NCI-H2081 (cell line): ENCODE results near the gene MRRF.

Source experiments
- DNase-seq, 2 experiments: peaks; one replicate each; lab custom pipeline; 2025; lab: John Stamatoyannopoulos, UW

Gene MRRF

DNA sequence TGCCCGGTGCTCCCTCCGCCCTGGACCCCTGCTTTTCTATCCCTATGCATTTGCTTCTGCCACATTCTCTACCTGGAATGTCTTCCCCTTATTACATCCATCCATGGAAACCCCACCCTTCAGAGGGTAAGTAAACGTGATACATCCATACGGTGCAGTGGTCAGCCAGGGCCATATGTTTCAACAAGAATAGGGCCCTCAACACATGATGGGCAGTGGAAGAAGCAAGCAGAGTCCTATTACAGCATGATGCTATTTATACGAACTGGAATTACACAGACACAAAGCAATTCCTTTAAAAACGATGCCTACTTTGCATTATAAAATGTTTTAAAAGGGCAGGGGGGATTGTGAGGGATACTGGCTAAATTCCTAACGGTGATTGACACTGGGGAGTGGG lies 68.0 kb downstream of the MRRF start:
- no peak for DNase-seq

DNA sequence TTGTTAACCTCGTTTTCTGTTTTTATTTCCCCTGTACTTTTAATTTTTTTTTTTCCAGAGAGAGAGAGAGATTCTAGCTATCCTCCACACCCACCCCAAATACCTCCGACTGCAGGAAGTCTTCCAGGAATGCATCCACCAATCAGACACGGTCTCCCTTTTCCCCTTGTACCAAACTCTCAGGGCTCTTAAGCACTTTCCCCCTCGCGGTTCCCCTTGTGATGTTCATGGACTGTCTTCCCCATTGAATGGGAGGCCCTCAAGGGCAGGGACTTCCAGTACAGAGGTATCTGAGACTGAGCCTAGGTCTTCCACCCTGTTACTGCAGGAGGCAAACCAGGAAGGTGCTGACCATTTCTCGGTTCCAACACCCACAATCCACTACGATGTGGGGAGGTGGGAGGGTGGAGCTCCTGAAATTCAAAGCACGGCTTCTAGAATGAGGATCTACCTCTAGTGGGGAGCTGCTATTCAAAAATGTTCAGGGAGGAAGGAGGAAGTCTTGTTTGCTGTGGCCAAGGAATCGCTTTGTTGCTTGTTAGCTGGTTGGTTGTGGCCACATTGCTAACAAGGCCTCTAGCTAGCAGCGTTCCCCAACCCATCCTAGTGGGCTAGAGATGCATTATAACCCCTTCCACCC lies 68.6 kb downstream of the MRRF start:
- DNase-seq = no peak

DNA sequence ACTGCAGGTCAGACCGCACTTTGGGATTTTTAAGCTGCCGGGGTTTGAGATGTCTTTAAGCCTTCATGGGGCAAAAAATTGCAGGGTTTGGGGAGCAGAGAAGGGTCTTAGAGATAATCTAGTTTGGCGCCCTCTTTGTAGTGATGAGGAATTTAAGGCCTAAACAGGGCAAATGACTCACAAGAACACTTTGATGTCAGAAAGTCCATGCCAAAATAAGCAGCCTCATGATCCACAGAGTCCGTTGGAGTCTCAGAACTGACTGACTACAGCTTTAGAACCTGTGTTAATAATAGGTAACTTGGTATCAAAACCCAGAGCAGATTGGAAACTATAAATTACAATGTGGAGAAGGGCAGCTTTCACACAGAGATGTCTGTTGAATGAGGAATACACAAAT lies 70.2 kb downstream of the MRRF start:
- DNase-seq = no peak

DNA sequence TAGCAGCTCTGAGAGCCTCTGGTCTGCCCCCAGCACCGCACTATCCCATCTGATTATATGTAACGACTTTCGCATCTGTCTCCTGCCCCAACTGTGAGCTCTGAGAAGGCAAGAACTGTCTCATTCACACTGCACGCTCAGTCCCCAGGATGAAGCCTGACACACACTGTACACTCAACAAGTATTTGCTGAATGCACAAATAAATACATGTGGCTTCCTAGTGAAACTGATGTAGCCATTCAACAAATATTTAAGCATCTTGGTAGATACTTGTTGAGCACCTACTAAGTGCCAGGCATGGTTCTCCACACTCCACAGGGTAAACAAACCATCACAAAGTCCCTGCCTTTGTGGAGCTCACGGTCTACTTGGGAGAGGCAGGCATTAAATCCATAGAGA lies 71.5 kb downstream of the MRRF start:
- no peak for DNase-seq

DNA sequence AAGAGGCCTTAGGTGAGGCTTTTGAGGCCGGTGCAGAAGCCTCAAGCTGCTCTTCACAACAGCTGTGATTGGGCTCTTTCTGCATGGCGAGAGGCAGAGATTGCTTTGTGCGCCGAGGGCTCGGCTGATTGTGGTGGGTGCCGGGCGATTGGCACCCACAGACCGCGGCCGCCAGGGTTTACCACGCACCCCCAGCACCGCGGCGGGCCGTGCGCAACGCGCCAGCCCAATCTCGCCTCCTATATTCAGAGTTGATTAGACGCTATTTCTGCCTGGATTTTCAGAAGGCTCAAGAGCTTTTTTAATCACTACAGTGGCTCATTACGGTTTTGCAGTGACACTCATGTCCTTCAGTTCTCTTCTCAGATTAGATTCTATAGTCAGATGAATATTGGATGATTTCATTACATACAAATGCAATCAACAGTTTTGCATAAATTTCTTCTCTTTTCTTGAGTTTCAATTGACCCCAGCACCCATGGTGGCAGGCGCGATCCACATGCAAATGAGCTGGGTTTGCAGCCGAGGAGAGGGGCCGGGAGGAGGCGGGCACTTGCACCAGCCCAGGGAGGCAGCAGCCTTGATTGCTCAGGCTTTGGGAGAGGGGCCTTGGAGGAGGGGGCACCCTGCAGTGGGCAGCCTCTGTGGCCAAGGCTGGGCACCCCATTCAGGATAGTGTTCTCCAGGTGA lies 72.3 kb downstream of the MRRF start:
- DNase-seq = no peak

DNA sequence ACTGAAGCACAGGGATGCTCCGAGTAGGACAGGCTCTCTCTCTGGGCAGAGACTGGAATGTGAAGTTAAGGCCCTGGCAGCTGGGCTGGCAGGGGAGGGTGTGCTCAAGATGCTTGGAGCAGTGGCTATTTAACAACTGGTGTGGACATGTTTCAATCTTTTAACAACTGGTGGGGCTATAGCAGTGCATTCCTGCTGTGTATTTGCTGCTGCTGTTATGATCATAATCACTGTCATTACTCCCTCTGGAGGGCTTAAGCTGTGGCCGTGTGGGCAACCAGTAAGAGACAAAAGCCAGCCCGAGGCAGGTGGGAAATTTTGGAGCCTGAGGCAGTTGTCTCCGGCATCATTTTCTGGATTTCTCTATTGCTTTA lies 72.9 kb downstream of the MRRF start:
- no peak for DNase-seq

DNA sequence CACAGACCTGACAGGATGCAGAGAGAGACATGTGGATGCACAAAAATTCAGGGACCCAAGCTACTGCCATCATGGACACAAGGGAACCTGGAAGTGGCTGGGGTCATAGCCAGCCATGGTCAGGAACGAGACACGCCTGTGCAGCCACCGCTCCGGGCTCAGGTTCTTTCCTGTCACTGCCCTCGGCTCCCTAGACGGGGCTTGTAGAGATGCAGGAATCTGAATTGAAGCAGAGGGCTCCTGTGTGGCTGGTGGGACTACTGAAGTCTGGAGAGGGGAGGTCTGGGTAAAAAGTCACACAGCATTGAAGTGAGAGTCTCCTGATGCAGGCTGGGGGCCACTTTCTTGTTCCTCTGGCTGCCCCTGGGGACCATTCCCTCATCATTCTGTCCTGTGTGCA lies 73.9 kb downstream of the MRRF start:
- no peak for DNase-seq

DNA sequence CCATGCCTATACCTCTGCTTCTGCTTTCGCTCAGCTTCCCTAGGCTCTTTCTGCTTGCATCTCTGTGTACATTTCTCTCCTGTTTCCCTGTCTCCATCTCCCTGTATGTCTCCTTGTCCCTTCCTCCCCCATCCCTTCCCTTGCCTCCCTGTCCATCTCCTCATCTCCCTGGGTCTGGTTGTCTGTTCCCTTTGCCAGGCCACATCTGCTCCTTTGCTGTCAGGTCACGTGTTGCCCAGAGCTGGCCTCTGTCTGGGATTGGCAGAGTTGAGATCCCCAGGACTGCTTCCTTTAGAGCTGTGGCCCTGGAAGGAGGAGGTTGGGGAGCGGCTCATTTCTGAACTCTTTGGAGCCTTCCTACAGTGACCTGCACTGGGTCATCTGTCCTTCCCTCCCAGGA lies 74.3 kb downstream of the MRRF start:
- no peak for DNase-seq

DNA sequence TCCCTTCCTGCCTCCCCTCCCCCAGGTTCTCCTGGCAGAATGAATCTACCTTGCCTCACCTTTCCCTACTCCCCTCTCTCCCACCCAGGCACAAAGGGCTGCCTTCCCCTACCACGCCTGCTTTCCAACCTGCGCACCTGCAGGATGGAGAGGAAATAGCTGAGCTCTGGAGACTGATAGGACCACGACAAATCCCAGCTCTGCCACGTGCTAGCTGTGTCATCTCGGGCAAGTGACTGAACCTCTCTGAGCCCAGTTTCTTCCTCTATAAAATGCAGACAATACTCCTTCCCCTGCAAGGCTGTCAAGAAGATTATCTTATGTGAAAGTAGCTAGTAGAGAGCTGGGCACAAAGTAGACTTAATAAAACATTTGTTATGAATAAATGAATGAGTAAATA lies 74.9 kb downstream of the MRRF start:
- DNase-seq = no peak

DNA sequence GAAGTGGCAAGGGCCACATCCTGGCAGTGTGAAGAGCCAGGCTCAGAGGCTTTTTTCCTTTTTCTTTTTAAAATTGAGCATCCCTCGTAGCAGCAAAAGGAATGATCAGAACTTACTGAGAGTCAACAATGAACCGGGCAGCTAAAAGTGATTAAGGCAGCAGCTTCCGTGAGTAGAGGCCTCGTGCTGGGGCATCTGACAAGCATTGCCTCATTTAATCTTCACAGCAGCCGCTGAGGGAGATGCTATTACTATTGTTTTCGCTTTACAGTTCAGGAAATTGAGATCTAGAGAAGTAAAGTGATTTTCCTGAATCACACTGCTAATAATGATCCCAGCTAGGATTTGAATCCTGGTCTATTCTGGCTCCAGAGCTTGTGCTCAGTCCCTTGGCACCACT lies 75.5 kb downstream of the MRRF start:
- DNase-seq = no peak

DNA sequence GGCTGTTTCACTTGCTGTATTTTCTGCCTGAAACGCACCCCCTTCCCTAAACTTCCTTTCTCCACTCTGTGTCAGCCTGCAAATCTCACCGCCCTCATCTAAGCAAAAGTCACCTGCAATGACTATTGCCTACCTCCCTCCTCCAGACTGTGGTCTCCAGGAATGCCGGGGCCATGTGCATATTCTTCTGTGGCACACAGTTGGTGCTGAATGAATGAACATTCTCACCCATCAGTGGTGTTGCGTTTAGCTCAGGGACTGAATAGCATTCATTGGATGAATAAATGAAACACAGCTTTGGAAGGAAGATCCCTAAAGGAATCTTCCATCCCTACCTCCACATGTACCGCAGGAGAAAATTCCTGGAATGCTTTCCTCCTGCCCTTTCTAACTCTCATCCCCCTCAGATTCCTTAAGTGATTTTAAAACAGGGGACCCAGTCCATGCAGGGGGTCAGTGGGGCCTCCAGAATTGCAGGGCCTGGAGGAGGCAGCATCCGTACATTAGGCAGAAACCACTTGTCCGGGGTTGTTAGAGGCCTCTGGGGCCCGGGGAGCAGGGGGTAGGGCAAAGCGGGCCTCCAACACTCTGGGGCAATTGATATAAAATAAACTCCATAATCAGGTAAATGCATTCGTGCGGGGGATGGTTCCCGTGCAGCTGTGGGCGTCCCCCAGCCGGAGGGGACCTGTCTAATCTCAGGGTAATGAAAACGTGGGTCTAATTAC lies 77.8 kb downstream of the MRRF start:
- DNase-seq = no peak

DNA sequence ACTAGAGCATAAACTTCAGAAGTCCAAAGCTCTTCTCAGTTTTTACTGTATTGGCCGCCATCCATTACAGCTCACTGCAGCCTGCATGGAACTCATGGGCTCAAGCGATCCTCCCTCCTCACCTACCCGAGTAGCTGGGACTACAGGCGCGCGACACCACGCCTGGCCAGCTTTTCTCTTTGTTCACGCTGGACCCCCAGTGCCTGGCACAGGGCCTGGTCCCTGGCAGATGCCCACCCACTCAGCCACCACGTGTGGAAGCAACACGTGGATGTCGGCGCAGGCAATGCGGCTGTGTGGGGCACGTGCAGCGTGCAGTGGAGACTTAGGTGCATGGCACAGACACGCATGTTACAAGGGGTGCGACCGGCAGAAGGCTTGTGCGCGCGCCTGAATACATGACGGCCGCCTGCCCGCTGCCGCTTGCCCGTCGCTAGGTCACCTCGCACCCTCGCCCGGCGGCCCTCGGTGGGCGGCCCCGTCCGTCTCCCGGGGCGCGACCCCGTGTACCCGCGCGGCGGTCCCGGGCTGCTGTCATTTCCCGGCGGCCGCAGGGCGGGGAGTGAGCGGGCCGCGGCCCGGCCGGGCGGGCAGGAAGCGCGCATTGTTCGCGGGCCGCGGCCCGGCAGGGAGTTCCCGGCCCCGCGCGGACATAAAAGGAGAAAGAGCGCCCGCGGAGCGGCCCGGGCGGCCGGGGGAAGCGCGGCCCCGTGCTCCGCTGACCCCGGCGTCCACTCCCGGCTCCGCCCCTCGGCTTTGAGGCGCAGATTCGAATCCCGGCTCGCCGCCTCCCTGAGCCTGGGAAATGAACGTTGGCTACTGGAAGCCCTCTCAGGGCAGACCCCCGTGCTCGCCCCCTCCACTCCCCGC lies 82.0 kb downstream of the MRRF start:
- DNase-seq = no peak

DNA sequence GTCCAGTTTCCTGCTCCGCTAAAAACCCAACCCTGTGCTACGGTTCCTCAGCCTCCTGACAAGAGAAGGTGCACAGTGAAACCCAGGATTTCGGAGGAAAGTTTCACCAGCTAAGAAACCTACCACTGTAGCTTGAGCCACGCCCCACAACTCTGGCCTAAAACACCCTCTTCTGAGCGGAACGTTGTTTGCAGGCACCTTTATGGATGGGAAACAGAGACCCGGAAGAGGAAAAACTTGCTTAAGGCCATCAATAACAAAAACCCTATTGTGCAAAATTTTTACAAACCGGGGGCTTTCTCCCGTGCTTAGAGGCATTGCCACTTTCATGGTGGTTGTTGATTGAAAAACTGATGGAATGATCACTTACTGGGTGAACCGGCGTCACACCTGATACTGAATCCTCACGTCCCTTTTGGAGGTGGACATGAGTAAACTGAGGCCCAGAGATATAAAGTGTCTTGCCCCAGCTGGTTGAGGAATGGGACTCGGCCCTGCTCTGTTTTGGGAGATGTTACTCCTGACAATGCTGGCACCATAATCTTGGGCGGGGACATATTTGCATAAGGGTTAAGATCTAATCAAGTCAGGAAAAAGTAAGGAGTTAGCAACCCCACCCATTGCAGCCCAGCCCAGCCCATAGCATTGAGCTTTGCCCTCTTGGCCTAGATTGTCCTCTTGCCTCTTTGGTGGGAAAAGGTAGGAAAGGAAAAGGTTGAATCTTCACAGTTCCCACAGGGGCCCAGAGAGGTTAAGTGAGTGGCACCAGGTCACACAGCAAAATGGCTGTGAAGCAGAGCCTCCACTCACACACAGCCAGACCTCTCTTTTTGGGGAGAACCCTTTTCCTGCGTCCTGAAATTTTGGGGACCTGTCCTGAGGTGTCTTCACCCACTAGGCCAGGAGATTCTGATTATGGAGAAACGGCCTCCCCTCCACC lies 82.9 kb downstream of the MRRF start:
- DNase-seq = no peak

DNA sequence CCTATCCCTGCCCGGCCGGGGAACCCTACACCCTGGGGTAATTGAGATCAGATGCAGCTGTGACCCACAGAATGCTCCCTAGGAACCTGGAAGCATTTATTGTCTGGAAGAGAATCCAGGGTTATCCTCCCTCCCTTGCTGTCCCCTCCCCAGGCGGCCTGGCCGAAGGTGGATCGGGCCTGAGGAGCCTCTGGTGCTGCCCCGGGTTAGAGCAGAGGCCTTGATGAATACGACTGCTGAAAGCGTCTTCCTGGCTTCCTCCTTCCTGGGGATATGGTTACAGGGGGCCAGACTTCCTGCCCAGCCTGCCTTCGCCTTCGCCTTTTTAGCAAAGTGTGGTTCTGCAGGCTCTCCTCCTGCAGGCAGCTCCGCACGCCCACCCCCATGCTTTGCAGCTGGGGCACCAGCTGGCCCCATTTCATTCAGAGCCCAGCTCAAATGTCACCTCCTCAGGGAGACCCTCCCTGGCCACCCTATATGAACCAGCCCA lies 83.7 kb downstream of the MRRF start:
- no peak for DNase-seq

DNA sequence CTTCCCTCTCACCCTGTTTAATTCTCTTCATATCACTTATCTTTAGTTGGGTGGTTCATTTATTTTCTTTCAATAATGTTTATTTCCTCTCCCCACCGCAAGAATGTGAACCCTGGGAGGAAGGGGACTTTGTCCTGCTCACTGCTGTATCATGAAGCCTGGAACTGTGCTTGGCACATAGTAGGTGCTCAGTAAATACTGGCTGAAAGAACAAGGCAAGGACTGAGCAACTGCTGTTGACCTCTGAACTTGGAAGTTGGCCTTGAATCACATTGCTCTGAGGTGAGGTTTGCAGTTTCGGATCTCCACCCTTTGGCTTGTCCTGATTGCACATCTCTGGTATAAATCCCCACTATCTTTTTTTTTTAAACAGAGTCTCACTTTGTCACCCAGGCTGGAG lies 84.1 kb downstream of the MRRF start:
- DNase-seq = no peak

DNA sequence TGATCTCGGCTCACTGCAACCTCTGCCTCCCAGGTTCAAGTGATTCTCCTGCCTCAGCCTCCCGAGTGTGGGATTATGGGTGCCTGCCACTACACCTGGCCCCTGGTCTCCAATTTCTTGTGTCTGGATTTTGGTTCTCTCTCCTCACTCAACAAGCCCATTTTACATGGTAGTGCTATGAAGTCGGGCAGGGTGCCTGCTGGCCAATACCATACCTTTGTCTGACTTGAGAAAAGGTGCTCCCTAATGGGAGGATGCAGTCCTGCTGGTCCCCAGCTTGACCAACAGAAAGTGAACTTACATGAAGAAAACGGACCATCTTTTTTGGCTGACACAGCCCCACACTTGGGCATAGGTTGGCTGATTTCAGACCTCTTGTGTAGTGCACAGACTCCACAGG lies 84.5 kb downstream of the MRRF start:
- no peak for DNase-seq

DNA sequence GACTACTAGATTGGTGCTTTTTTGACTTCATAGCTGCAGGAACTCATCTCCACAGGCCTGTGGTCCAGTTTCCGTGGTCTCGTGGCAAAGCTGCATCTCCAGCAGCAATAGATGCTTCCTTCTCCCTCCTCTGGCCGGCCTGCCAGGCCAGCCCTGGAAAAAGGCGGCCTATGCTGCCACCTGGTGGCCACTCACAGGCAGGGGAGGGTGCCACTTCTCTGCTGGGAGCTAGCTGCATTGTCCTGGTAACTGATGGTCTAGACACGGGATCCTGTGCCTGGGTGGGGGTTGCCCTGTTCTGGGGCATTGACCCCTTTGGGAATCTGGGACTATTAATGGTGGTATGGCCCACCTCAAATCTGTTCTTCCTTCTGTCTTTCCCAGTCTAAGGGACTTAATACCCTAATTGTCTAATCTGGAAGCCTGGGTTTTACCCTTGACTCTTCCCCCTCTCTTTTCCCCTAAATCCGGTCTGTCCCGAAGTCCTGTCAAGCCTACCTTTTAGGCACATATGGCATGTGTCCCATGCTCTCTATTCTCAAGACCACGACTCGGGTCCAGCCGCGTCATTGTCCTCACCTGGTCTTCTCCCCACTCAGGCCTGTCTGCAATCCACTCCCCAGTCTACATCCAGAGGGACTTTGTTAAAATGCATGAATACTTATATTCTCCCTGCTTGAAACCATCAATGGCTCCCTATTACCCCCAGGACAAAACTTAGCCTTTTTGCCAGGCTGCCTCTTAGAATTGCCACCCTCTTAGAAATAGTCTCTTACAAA lies 86.1 kb downstream of the MRRF start:
- DNase-seq = peak; percentile 69 to 71

DNA sequence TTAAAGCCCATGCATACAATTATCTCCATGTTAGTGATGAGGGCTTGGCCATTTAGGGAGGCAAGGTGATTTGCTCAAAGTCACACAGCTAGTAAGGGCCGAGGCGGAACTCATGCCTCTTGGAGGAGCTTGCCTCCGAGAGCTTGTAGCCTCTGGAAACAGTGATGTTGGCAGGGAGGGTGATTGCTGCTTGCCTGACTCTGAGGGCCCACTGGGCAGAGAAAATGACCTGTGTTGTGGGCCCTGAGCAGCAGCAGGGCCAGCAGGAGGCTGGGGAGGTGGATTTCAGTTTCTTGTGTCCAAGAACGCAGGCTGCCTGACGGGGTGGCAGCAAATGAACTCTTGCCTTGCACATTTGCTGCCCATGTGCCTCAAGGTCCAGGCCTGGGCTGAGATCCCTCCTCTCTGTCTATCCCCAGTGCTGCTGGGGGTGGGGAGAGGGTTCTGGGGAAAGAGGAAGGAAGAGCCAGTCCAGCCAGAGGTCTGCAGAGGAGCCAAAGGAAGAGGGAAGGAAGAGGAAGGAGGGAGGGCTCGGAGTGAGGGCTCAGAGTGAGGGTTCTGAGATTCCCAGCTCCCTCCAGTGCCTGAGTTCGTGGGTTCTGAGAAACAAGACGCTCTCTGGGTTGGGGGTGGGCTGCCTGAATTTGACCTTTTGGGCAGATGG lies 90.0 kb downstream of the MRRF start:
- DNase-seq = no peak

DNA sequence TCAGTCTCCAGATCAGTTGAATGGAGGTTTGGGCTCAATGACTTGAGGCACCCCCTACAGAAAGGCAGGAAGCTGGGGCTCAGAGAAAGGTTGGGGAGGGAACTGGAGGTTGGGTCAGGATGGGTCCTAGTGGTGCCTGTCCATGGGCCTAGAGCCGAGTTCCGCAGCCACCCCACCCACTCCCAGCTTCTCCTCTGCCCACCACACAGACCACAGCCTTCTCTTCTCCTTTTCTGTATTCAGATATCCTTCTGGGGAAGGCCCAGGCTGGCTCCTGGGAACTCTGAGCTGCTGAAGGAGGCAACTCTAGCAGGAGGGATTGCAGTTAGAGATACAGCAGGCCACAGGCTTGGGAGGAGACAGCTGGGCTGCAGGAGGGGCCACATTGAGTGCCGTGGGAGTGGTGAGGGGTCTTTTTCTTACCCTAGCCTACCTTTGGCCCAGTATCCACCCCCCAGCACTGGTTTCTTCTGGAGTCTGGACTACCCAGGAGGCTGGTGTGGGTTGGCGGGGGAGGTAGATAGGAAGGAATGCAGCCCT lies 90.7 kb downstream of the MRRF start:
- DNase-seq = no peak

DNA sequence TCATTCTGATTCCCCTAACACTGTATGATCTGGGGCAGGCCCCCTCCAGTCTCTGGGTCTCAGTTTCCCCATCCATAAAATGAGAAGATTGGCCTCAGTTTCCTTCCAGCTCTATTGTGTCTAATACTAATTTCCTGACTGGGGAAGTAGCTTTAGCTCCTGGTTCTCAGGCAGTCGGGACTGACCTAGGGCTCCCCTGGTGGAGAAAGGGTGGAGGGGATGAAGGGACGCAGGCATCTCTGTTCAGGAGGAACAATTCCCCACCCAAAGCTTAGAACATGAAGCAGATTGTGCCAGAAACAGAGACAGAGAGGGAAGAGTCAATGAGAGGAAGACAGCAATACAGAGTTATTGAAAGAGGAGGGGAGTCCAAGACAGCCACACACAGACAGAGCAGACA lies 91.9 kb downstream of the MRRF start:
- no peak for DNase-seq
